Sigmoid colon (tissue), 4 donors: ENCODE results near the gene CENPP.

Source experiments
- CTCF ChIP-seq, 4 experiments: fragments of 450-650 bp in 3 of 4; fragments of 200-600 bp in 1 of 4; IDR thresholded peaks; one replicate each; pipeline ENCODE4 v1.5.1; 2016 to 2019; ENCODE audit warnings: antibody characterized with exemption in 4 of 4, mild to moderate bottlenecking in 3 of 4, moderate library complexity in 2 of 4
- EP300 ChIP-seq, 4 donors: sonication (generic); formaldehyde crosslinking; IDR thresholded peaks; one replicate each; pipeline ENCODE4 v1.6.1; 2017; ENCODE audit warnings: antibody characterized with exemption in 4 of 4
- POLR2A ChIP-seq, 2 donors: fragments of 450-650 bp; IDR thresholded peaks; one replicate each; pipeline ENCODE4 v1.6.1; 2016; ENCODE audit warnings: antibody characterized with exemption in 2 of 2, mild to moderate bottlenecking in 2 of 2, moderate library complexity in 2 of 2
- POLR2AphosphoS5 ChIP-seq, 4 donors: sonication (generic); formaldehyde crosslinking; IDR thresholded peaks; one replicate each; pipeline ENCODE4 v1.6.1; 2017; ENCODE audit warnings: antibody characterized with exemption in 4 of 4

- no peak for TF ChIP-seq CTCF (IDR thresholded peaks at IDR 0.05)
- no peak for TF ChIP-seq POLR2AphosphoS5 (IDR thresholded peaks at IDR 0.05)
- TF ChIP-seq POLR2A (IDR thresholded peaks at IDR 0.05): no peak
- no peak for TF ChIP-seq EP300 (IDR thresholded peaks at IDR 0.05)
These were observed 43.3 kb downstream of the CENPP start for GRCh38 chr9:92369075-92369474.
